A549 (cell line): ENCODE data around the gene SND1.

Experiments
- CBX8 ChIP-seq: fragments of 200-600 bp; sonication (generic); IDR thresholded peaks from 2 replicates; pipeline ENCODE4 v1.6.1; 2016
- CHD2 ChIP-seq: fragments of 150-350 bp; IDR thresholded peaks from 2 replicates; pipeline ENCODE4 v1.6.1; 2014; ENCODE audit warnings: low read length; ENCODE audit not compliant: partially characterized antibody
- EHMT2 ChIP-seq: fragments of 200-600 bp; sonication (generic); IDR thresholded peaks from 2 replicates; pipeline ENCODE4 v1.6.1; 2016; ENCODE audit warnings: antibody characterized with exemption, low read depth, mild to moderate bottlenecking, moderate library complexity
- EP300 ChIP-seq, 2 experiments: fragments of >200 bp; sonication (Bioruptor Twin); formaldehyde crosslinking; IDR thresholded peaks; 2 replicates in 1 of 2; 3 replicates in 1 of 2; pipeline ENCODE4 v1.6.1; 2016 to 2017
- HDAC2 ChIP-seq: fragments of 200-600 bp; sonication (generic); IDR thresholded peaks from 2 replicates; pipeline ENCODE4 v1.6.1; 2016
- MYC ChIP-seq: IDR thresholded peaks from 2 replicates; pipeline ENCODE4 v1.6.1; 2012; ENCODE audit warnings: mild to moderate bottlenecking, inconsistent platforms, low read length, improper control_type of control experiment, borderline replicate concordance
- NR3C1 ChIP-seq: fragments of >200 bp; sonication (Bioruptor Twin); formaldehyde crosslinking; IDR thresholded peaks from 3 replicates; pipeline ENCODE4 v1.6.1; 2017
- POLR2A ChIP-seq: IDR thresholded peaks from 2 replicates; pipeline ENCODE4 v1.6.1; 2012; ENCODE audit warnings: mild to moderate bottlenecking, low read length
- ZC3H11A ChIP-seq: fragments of 450-650 bp; IDR thresholded peaks from 2 replicates; pipeline ENCODE4 v1.6.1; 2014; ENCODE audit warnings: antibody characterized with exemption, mild to moderate bottlenecking
- TF ChIP-seq, protein P1 (sequence below): fragments of >200 bp; sonication (Bioruptor Twin); formaldehyde crosslinking; IDR thresholded peaks from 3 replicates; pipeline ENCODE4 v1.5.1; 2016
- TF ChIP-seq, protein P2 (sequence below): fragments of 450-650 bp; IDR thresholded peaks from 2 replicates; pipeline ENCODE4 v1.6.1; 2014; ENCODE audit warnings: antibody characterized with exemption
- TF ChIP-seq, protein P3 (sequence below): fragments of 250-450 bp; sonication (Bioruptor Pico); IDR thresholded peaks from 2 replicates; pipeline ENCODE4 v1.5.0; 2021; ENCODE audit warnings: mild to moderate bottlenecking, moderate library complexity, borderline replicate concordance
- TF ChIP-seq, protein P4 (sequence below): fragments of 200-600 bp; sonication (generic); IDR thresholded peaks from 2 replicates; pipeline ENCODE4 v1.6.1; 2016; ENCODE audit warnings: antibody characterized with exemption, mild to moderate bottlenecking, moderate library complexity

DNA sequence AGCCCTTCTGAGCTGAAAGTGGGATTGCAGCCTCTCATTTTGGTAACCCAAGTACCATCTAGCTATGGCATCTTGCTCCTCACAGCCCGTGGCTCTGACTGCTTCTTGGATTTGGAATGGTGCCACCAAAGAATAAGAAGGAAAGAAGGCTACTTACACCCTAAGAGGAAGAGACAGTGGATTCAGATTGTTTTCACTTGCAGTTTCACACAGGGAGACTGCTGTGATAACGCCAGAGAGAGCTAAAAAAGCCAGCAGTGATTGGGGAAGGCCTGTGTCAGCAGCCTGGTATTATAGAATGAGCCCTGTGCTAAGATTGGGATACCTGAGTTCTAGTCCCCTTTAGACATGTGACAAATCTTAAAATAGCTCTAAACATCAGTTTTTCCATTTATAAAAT, 382.8 kb downstream of the SND1 start:
- TF ChIP-seq, protein P1, sequence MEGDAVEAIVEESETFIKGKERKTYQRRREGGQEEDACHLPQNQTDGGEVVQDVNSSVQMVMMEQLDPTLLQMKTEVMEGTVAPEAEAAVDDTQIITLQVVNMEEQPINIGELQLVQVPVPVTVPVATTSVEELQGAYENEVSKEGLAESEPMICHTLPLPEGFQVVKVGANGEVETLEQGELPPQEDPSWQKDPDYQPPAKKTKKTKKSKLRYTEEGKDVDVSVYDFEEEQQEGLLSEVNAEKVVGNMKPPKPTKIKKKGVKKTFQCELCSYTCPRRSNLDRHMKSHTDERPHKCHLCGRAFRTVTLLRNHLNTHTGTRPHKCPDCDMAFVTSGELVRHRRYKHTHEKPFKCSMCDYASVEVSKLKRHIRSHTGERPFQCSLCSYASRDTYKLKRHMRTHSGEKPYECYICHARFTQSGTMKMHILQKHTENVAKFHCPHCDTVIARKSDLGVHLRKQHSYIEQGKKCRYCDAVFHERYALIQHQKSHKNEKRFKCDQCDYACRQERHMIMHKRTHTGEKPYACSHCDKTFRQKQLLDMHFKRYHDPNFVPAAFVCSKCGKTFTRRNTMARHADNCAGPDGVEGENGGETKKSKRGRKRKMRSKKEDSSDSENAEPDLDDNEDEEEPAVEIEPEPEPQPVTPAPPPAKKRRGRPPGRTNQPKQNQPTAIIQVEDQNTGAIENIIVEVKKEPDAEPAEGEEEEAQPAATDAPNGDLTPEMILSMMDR, result no peak
- TF ChIP-seq HDAC2 (no peak), MYC (no peak), CHD2 (no peak), CBX8 (no peak), EP300 (IDR thresholded peaks at IDR 0.05) (no peak), EHMT2 (no peak), POLR2A (no peak), NR3C1 (no peak), ZC3H11A (no peak)
- TF ChIP-seq, protein P2, sequence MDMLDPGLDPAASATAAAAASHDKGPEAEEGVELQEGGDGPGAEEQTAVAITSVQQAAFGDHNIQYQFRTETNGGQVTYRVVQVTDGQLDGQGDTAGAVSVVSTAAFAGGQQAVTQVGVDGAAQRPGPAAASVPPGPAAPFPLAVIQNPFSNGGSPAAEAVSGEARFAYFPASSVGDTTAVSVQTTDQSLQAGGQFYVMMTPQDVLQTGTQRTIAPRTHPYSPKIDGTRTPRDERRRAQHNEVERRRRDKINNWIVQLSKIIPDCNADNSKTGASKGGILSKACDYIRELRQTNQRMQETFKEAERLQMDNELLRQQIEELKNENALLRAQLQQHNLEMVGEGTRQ, result no peak
- TF ChIP-seq, protein P3, sequence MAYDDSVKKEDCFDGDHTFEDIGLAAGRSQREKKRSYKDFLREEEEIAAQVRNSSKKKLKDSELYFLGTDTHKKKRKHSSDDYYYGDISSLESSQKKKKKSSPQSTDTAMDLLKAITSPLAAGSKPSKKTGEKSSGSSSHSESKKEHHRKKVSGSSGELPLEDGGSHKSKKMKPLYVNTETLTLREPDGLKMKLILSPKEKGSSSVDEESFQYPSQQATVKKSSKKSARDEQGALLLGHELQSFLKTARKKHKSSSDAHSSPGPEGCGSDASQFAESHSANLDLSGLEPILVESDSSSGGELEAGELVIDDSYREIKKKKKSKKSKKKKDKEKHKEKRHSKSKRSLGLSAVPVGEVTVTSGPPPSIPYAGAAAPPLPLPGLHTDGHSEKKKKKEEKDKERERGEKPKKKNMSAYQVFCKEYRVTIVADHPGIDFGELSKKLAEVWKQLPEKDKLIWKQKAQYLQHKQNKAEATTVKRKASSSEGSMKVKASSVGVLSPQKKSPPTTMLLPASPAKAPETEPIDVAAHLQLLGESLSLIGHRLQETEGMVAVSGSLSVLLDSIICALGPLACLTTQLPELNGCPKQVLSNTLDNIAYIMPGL (CRISPR knock-in tag), result no peak
- TF ChIP-seq, protein P4, sequence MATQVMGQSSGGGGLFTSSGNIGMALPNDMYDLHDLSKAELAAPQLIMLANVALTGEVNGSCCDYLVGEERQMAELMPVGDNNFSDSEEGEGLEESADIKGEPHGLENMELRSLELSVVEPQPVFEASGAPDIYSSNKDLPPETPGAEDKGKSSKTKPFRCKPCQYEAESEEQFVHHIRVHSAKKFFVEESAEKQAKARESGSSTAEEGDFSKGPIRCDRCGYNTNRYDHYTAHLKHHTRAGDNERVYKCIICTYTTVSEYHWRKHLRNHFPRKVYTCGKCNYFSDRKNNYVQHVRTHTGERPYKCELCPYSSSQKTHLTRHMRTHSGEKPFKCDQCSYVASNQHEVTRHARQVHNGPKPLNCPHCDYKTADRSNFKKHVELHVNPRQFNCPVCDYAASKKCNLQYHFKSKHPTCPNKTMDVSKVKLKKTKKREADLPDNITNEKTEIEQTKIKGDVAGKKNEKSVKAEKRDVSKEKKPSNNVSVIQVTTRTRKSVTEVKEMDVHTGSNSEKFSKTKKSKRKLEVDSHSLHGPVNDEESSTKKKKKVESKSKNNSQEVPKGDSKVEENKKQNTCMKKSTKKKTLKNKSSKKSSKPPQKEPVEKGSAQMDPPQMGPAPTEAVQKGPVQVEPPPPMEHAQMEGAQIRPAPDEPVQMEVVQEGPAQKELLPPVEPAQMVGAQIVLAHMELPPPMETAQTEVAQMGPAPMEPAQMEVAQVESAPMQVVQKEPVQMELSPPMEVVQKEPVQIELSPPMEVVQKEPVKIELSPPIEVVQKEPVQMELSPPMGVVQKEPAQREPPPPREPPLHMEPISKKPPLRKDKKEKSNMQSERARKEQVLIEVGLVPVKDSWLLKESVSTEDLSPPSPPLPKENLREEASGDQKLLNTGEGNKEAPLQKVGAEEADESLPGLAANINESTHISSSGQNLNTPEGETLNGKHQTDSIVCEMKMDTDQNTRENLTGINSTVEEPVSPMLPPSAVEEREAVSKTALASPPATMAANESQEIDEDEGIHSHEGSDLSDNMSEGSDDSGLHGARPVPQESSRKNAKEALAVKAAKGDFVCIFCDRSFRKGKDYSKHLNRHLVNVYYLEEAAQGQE, result no peak
